ENCODE measurements around the gene NXN.
"Not testable (repeated sequence)": the region's sequence is repeated elsewhere in the genome, so short reads cannot be mapped to it uniquely, and the experiment has no call there.

Gene NXN

DNA sequence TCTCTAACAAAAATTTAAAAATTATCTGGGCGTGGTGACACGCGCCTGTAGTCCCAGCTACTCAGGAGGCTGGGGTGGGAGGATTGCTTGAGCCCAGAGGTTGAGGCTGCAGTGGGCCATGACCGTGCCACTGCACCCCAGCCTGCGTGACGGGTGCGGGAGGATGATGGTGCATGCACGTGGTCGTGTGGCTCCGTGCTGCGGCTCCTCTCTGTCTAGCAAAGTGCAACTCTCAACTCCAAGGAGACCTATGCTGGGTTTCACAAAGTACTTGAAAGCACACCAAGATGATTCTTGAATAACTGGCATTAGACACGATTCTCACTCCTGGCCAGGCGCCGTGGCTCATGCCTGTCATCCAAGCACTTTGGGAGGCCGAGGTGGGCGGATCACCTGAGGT, 25.8 kb downstream of the NXN start:
- DNase-seq (ENCODE audit: low read depth), result no peak

- not testable (repeated sequence) for DNase-seq (ENCODE audit: low read depth)
Measured at GRCh38 chr17:952592-952991, 27.0 kb downstream of the NXN start.

DNA sequence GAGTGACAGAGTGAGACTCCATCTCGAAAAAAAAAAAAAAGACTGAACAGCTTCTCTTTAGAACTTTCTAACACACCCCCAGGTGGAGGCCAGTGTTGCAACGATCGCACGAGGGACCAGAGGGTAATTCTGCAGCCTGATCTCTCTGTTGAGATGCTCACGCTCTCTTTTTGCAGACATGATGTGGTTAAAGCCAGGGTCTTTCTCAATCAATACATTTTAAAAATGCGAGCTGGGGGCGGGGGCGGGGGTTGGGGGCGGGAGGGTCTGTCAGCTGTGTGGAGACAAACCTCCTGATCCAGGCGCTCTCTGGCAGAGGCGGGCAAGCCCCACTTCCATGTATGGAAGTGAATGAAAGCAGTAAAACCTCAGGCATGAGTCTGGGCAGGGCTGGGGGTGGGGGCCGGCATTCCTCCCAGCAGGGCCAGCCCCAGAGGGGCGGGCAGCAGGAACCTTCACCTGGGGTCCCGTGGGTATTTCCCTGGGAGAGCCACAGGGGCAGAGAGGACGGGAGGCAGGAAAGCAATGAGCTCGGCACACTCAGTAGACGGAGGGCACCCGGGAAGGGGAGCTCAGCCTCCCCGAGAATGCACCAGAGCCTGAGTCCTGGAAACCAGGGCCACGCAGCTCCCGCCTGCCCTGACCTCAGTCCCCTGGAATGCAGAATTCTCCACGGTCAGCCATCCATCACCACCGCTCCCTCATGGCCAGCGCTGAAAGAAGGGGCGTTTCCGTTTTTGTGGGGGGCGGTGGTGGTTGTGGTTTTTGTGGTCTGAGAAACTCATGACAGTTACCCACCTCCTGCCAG, 28.0 kb downstream of the NXN start:
- peak; percentile 95 for DNase-seq (ENCODE audit: low read depth)

DNA sequence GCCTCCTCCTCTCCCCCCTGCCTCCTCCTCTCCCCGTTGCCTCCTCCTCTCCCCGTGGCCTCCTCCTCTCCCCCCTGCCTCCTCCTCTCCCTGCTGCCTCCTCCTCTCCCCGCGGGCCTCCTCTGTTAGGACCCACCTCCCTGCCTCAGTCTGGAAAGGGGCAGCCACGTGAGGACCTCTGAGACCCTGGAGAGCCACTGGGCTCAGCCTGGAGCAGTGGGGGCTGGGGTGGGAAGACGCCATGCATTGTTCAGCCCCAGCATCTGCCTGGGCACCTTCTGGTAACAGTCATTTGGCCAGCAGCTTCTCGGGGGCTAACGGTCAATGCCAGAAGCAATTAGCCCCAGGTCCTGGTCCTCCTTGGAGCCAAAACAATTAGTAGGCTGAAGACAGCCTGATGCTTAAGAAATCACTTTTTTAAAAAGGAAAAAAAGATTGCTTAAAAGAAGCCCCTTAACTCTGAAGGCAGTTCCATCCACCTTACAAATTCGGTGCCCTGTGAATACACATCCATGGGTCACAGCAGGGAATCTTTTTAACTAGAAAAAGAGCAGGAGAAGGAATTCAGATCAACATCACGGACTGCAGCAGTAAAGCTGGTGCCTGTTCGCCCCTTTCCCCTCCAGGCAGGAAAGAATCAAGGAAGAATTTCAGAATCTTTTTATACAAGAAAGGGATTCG, 29.8 kb downstream of the NXN start:
- DNase-seq (ENCODE audit: low read depth), result no peak

- peak; percentile 40 for DNase-seq (ENCODE audit: low read depth)
Measured at GRCh38 chr17:948284-948852, 31.2 kb downstream of the NXN start.

- DNase-seq (ENCODE audit: low read depth), result no peak
Measured at GRCh38 chr17:946510-947236, 32.9 kb downstream of the NXN start.

DNA sequence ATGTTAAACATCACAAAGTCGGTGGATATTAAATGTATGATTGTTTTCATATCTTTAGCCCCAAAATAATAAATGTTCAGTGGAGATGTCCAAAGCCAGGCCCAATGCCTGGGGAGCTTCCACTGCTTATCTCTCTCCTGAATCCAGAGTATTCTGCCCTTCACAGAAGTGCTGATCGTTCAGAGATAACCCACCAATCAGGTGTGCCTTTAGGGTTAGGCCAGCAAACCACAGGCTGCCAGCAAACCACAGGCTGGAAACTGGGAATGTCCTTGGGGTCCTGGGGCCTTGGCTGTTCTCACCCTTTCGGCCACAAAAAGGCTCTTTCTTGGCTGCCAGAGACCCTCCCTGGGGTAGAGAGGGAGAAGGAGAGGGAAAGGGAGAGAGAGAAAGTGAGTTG, 33.9 kb downstream of the NXN start:
- DNase-seq (ENCODE audit: low read depth), result no peak

GRCh38 chr17:944266-944826, 35.2 kb downstream of the NXN start:
- no peak for DNase-seq (ENCODE audit: low read depth)

- DNase-seq (ENCODE audit: low read depth), result no peak
Measured at GRCh38 chr17:935485-935884, 44.1 kb downstream of the NXN start.

- peak; percentile 97 for DNase-seq (ENCODE audit: low read depth)
Measured at GRCh38 chr17:933312-934073, 46.1 kb downstream of the NXN start.

GRCh38 chr17:930258-930657, 49.3 kb downstream of the NXN start:
- no peak for DNase-seq (ENCODE audit: low read depth)

DNA sequence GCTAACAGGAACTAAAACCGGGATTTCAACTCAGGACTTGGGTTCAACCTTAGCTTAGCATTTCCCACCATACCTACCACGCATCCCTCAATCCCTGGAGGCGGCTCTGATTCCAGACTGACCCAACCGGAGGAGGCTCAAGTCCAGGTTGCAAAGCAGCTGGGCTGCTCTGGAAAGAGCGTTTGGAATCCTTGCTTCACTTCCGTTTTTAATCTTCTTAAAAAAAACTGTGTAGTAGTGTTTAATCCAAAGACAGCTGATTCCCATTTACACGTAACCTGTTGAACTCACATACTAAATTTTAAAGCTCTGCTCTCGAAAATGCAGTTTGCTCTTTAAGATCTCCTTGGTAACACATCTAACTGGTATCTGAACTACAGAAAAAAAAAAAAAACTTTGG, 50.0 kb downstream of the NXN start:
- no peak for DNase-seq (ENCODE audit: low read depth)

DNA sequence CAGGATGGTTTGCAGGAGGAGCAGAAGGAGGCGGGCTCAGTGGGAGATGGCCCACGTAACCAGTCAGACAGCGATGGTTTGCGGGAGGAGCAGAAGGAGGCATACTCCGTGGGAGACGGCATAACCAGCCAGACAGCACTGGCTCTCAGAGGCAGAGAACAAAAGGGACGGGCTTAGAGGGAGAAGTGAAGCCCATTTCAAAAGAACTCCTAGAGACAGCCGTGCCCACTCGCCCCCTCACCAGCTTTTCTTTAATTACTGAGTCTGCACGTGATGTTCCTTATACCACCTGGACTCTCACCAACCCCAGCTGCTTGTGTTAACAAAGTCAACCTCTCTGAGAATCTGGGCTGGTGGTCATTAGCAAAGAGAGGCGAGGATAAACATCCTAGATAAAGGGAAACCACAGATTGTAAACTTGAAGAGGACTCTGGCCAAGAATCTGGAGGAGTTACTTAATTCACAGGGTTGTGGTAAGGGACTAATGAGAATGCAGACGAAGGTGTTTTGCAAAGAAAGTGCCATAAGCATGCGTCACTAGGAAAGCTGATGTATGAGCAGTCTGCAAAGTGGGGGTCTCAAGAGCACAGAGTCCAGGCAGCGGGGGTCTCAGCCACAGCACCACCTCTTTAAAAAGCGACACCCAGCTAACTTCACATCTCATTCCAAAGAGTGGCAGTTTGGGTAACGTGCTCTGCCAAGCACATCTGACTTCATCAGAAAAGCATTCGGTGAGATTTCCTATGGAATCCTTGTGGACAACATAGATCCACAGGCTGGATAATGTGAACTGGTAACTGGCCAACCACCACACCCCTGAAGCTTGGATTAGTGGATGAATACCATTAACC, 51.7 kb downstream of the NXN start:
- DNase-seq (ENCODE audit: low read depth), result peak; percentile 97

- no peak for DNase-seq (ENCODE audit: low read depth)
Measured at GRCh38 chr17:925817-926216, 53.8 kb downstream of the NXN start.

- no peak for DNase-seq (ENCODE audit: low read depth)
Measured at GRCh38 chr17:924711-925475, 54.7 kb downstream of the NXN start.

DNA sequence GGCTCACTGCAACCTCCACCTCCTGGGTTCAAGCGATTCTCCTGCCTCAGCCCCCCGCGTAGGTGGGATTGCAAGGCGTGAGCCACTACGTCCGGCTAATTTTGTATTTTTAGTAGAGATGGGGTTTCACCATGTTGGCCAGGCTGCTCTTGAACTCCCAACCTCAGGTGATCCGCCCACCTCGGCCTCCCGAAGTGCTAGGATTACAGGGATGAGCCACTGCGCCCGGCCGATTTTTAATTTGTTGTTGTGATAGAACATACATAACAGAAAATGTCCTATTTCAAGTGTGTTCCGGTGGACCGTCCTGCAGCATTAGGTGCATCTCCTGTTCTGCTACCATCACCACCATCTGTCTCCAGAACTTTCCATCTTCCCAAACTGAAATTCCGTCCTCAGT, 55.3 kb downstream of the NXN start:
- not testable (repeated sequence) for DNase-seq (ENCODE audit: low read depth)

DNA sequence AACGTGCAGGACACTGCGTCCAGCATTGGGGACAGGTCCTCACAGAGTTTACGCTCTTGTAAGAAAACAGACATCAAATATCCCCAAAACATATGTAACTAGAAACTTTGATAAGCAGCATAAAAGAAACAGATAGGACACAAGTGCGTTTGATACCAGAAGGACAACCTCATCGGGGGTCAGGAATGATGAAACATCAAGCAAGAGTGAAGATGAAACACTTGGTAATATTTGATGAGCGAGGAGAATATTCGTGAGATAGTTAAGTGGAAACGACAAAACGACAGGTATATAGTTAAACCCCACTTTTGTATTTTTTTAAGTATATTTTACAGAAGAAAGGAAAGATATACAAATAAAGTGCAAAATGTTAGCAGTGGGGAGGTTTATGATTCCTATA, 55.9 kb downstream of the NXN start:
- no peak for DNase-seq (ENCODE audit: low read depth)

DNA sequence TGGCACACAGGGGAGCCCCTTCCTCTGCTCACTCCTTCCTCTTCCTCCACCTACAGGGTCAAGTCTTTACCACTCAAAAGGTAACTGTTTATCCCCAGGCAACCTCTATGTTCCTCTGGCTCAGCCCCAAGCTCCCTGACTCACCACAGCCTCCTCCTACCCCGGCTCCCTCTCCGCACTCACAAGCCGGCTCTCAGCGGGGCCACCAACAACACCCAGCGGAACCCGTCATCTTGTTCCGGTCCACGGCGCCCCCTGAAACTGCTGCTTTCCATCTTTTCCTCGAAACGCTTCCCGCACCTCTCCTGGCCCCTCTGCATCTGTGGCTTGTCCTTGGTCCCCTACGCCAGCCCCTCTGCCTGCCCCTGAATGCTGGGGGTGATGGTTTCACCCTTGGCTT, 58.4 kb downstream of the NXN start:
- DNase-seq (ENCODE audit: low read depth), result peak; percentile 47

- no peak for DNase-seq (ENCODE audit: low read depth)
Measured at GRCh38 chr17:920190-920589, 59.4 kb downstream of the NXN start.

Data from ELR (cell line).